Right ventricle myocardium superior (tissue), 1 donor: ENCODE results near the gene DIRAS1. TPM values are rescaled to one million over a fixed set of nuclear protein-coding genes. Genes with fewer than 3 reads are reported as not detected.

Source experiments
- total RNA-seq: library from RNA; stranded (reverse); fragmentation: NEBNext Ultra II Directional; extraction: Animal tissue kit (Norgen Biotek cat#: 25700); gene quantifications from one replicate; pipeline ENCODE4 v1.2.1, GENCODE V29; 2021
- donor health status: DM: no; HTN: yes; CAD: no; lungs with severe emphysema.

The DIRAS1 gene
- total RNA-seq, 1 donor from 2014 or later, result 216 TPM

Other genes with a start within 250 kb of the DIRAS1 start
- 42.1 TPM for gene GADD45B, start 245.2 kb downstream of the DIRAS1 start, total RNA-seq
- 35.2 TPM for gene GNG7, start 18.7 kb downstream of the DIRAS1 start, total RNA-seq
- 20.2 TPM for gene SLC39A3, start 18.6 kb upstream of the DIRAS1 start, total RNA-seq
- 56.6 TPM for gene SGTA, start 61.9 kb upstream of the DIRAS1 start, total RNA-seq
- 52.6 TPM for gene THOP1, start 64.1 kb upstream of the DIRAS1 start, total RNA-seq
- 4.3 TPM for gene ZNF554, start 98.5 kb upstream of the DIRAS1 start, total RNA-seq
- 7.7 TPM for gene ZNF555, start 120.1 kb upstream of the DIRAS1 start, total RNA-seq
- gene ZNF556, start 146.0 kb upstream of the DIRAS1 start, total RNA-seq, result not detected
- gene ZNF57, start 179.6 kb upstream of the DIRAS1 start, total RNA-seq, result 3.5 TPM
- 2.1 TPM for gene ZNF77, start 223.6 kb upstream of the DIRAS1 start, total RNA-seq